ENCODE measurements around the gene UBQLN1. TPM values are rescaled to one million over a fixed set of nuclear protein-coding genes. Genes with fewer than 3 reads are reported as not detected.

Gene UBQLN1
- polyA plus RNA-seq, 1 donor from 2014 or later, result 133 TPM

DNA sequence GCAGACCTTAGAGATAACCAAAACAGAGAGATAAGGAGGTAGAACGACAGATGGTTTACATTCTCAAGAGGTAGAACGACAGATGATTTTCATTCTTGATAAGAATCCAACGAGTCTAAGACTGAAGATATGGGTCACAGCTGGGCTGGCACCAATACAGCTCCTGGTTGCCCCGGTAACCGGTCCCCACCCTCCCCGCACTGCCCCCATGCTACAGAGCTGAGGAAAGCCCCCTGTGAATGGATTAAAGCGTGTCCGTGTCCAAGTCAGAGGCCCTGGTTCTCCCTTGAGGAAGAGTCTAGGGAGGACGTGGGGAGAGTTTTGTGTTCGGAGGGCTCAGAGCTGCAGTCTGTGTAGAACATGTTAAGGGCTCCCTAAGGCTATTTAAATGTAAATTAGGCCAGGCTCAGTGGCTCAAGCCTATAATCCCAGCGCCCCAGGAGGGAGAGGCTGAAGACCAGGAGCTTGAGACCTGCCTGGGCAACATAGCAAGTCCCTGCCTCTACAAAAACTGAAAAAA, 76.8 kb downstream of the UBQLN1 start:
- Histone ChIP-seq H3K4me3 (ENCODE audit: low read length) (no peak overlapping the region), H4K20me1 (ENCODE audit: insufficient read depth) (no peaks in the 10 kb centered on the region)

DNA sequence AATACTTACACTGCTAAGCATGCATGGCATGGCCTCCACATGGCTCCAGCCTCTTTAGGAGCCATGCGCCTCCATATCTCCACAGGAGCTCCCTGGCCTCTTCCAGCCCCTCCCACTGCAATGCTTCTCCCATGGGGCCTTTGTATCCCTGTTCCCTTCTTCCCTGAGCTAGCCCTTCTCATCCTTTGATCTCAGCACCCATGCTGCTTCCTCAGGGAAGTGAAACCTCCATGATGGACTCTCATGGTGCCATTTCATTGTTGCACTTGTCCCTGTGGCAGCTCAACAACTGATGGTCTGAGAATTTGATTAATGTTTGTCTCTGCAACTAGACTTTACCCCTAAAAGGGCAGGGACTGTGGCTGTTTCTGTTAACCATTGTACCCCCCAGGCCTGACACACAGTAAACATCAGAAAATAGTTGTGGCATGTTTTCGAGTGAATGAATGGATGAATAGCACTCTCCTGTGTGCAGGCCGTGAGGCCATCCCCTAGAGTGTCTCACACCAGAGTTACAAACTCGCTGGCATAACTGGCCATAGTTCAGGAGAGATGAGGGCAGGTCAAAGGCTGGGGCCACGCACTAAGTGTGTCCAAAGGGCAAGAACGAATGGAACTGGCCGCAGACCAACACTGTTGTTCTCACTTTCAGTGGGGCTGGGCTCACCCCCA, 78.2 kb downstream of the UBQLN1 start:
- TF ChIP-seq MXI1 (conservative IDR thresholded peaks at IDR 0.05; ENCODE audit: poor library complexity, severe bottlenecking) (no peak), RAD21 (conservative IDR thresholded peaks at IDR 0.05) (no peak), EP300 (conservative IDR thresholded peaks at IDR 0.05; ENCODE audit: poor library complexity, severe bottlenecking) (no peak), POLR2AphosphoS5 (IDR thresholded peaks at IDR 0.05) (no peak), TAF1 (IDR thresholded peaks at IDR 0.05; ENCODE audit: low read depth) (no peak), EZH2 (IDR thresholded peaks at IDR 0.05; ENCODE audit: borderline replicate concordance, insufficient read depth, low read length, poor library complexity, severe bottlenecking) (no peak), CTCF (IDR thresholded peaks at IDR 0.05; ENCODE audit: poor library complexity, severe bottlenecking) (no peak), SMC3 (conservative IDR thresholded peaks at IDR 0.05; ENCODE audit: poor library complexity) (no peak)
- TF ChIP-seq, protein P1, sequence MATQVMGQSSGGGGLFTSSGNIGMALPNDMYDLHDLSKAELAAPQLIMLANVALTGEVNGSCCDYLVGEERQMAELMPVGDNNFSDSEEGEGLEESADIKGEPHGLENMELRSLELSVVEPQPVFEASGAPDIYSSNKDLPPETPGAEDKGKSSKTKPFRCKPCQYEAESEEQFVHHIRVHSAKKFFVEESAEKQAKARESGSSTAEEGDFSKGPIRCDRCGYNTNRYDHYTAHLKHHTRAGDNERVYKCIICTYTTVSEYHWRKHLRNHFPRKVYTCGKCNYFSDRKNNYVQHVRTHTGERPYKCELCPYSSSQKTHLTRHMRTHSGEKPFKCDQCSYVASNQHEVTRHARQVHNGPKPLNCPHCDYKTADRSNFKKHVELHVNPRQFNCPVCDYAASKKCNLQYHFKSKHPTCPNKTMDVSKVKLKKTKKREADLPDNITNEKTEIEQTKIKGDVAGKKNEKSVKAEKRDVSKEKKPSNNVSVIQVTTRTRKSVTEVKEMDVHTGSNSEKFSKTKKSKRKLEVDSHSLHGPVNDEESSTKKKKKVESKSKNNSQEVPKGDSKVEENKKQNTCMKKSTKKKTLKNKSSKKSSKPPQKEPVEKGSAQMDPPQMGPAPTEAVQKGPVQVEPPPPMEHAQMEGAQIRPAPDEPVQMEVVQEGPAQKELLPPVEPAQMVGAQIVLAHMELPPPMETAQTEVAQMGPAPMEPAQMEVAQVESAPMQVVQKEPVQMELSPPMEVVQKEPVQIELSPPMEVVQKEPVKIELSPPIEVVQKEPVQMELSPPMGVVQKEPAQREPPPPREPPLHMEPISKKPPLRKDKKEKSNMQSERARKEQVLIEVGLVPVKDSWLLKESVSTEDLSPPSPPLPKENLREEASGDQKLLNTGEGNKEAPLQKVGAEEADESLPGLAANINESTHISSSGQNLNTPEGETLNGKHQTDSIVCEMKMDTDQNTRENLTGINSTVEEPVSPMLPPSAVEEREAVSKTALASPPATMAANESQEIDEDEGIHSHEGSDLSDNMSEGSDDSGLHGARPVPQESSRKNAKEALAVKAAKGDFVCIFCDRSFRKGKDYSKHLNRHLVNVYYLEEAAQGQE (IDR thresholded peaks at IDR 0.05; ENCODE audit: borderline replicate concordance), result no peak
- Histone ChIP-seq H3K27me3 (ENCODE audit: insufficient read depth, low read depth, low read length) (no peaks in the 10 kb centered on the region), H3K9me3 (ENCODE audit: low read length) (no peaks in the 10 kb centered on the region), H4K20me1 (ENCODE audit: insufficient read depth) (no peaks in the 10 kb centered on the region), H3K4me3 (ENCODE audit: low read length) (no peak overlapping the region), H3K79me2 (replicated peaks; ENCODE audit: insufficient read depth, low read length) (no peaks in the 10 kb centered on the region), H3F3A (ENCODE audit: insufficient read depth, low read length, poor library complexity, severe bottlenecking) (no peaks in the 10 kb centered on the region), H3K27ac (ENCODE audit: low read length) (no peak overlapping the region), H2AFZ (ENCODE audit: low read depth, low read length) (no peak overlapping the region), H3K36me3 (ENCODE audit: insufficient read depth, low read length) (peaks cover 3% of the 10 kb centered on the region), H3K4me2 (ENCODE audit: low read length) (no peak overlapping the region), H3K9me2 (ENCODE audit: insufficient read depth, low read length) (no peaks in the 10 kb centered on the region), H3K9ac (ENCODE audit: low read length) (no peak overlapping the region)

More for the DNA sequence above, 76.8 kb downstream of the UBQLN1 start:
- no peak for TF ChIP-seq POLR2AphosphoS5 (IDR thresholded peaks at IDR 0.05)
- no peak for TF ChIP-seq RAD21 (conservative IDR thresholded peaks at IDR 0.05)
- no peak for TF ChIP-seq EP300 (conservative IDR thresholded peaks at IDR 0.05; ENCODE audit: poor library complexity, severe bottlenecking)
- no peak for TF ChIP-seq MXI1 (conservative IDR thresholded peaks at IDR 0.05; ENCODE audit: poor library complexity, severe bottlenecking)
- no peaks in the 10 kb centered on the region for H3K9me2 ChIP-seq (ENCODE audit: insufficient read depth, low read length)
- H2AFZ ChIP-seq (ENCODE audit: low read depth, low read length), result no peak overlapping the region
- peaks cover 3% of the 10 kb centered on the region for H3K36me3 ChIP-seq (ENCODE audit: insufficient read depth, low read length)
- no peaks in the 10 kb centered on the region for H3F3A ChIP-seq (ENCODE audit: insufficient read depth, low read length, poor library complexity, severe bottlenecking)
- no peaks in the 10 kb centered on the region for H3K9me3 ChIP-seq (ENCODE audit: low read length)
- H3K79me2 ChIP-seq (replicated peaks; ENCODE audit: insufficient read depth, low read length), result no peaks in the 10 kb centered on the region
- H3K4me2 ChIP-seq (ENCODE audit: low read length), result no peak overlapping the region
- H3K27me3 ChIP-seq (ENCODE audit: insufficient read depth, low read depth, low read length), result no peaks in the 10 kb centered on the region
- no peak overlapping the region for H3K9ac ChIP-seq (ENCODE audit: low read length)
- H3K27ac ChIP-seq (ENCODE audit: low read length), result no peak overlapping the region
